HEK293 (cell line): ENCODE results near the gene LENEP.
A peak's percentile ranks its signal among the peaks of the same experiment; 100 is the strongest.

ENCODE experiments used
- CTCF ChIA-PET: fragments of 350-600 bp; formaldehyde crosslinking; extraction: SDS; loops from one replicate; lab custom pipeline; 2021; ENCODE audit warnings: antibody characterized with exemption; lab: Yijun Ruan, JAX
- POLR2A ChIA-PET: fragments of 300-600 bp; formaldehyde crosslinking; extraction: SDS; loops from one replicate; lab custom pipeline; 2020; ENCODE audit warnings: antibody characterized with exemption, inconsistent platforms; lab: Yijun Ruan, JAX
- H3K27ac ChIP-seq: fragments of 200-500 bp; sonication (Bioruptor generic); 2 replicates; pipeline ENCODE4 v1.5.1; 2014; ENCODE audit warnings: low read depth, low read length, control low read depth, inconsistent platforms; ENCODE audit errors: extremely low read depth
- H3K36me3 ChIP-seq, 2 experiments: fragments of 200-500 bp in 1 of 2; sonication (Bioruptor generic) in 1 of 2; 1 replicate in 1 of 2; 2 replicates in 1 of 2; pipeline ENCODE4 v1.5.1; 2014 to 2017; ENCODE audit warnings: inconsistent platforms in 2 of 2, low read length in 2 of 2; ENCODE audit not compliant: control insufficient read depth in 2 of 2, insufficient read depth in 1 of 2
- H3K4me1 ChIP-seq: fragments of 200-500 bp; sonication (Bioruptor generic); 2 replicates; pipeline ENCODE4 v1.5.1; 2014; ENCODE audit warnings: mild to moderate bottlenecking, low read length, inconsistent platforms; ENCODE audit not compliant: control insufficient read depth, insufficient read depth
- H3K4me3 ChIP-seq: 2 replicates; pipeline ENCODE4 v1.5.1; 2011; ENCODE audit warnings: low read depth, mild to moderate bottlenecking, control low read depth, low read length, moderate library complexity
- H3K9me3 ChIP-seq: fragments of 200-500 bp; sonication (Bioruptor generic); 2 replicates; pipeline ENCODE4 v1.5.1; 2014; ENCODE audit warnings: low read depth, low read length, inconsistent platforms; ENCODE audit not compliant: control insufficient read depth, insufficient read depth
- GLIS1 ChIP-seq: fragments of 450-650 bp; formaldehyde crosslinking; IDR thresholded peaks from 2 replicates; pipeline ENCODE4 v1.5.1; 2016; ENCODE audit warnings: missing biosample characterization, missing genetic modification characterization
- GLIS2 ChIP-seq: fragments of 450-650 bp; formaldehyde crosslinking; IDR thresholded peaks from 2 replicates; pipeline ENCODE4 v1.5.1; 2016; ENCODE audit warnings: missing biosample characterization, missing genetic modification characterization
- KLF10 ChIP-seq: fragments of 450-650 bp; IDR thresholded peaks from 2 replicates; pipeline ENCODE4 v1.5.1; 2018; ENCODE audit warnings: missing biosample characterization, mild to moderate bottlenecking, missing genetic modification characterization
- KLF8 ChIP-seq: fragments of 450-650 bp; formaldehyde crosslinking; IDR thresholded peaks from 2 replicates; pipeline ENCODE4 v1.5.1; 2016; ENCODE audit warnings: missing biosample characterization, missing genetic modification characterization
- SP3 ChIP-seq: fragments of 450-650 bp; formaldehyde crosslinking; IDR thresholded peaks from 2 replicates; pipeline ENCODE4 v1.5.1; 2016; ENCODE audit warnings: missing biosample characterization, missing genetic modification characterization
- TCF7L2 ChIP-seq: IDR thresholded peaks from 2 replicates; pipeline ENCODE4 v1.6.1; 2011; ENCODE audit warnings: low read depth, mild to moderate bottlenecking, inconsistent platforms, low read length, moderate library complexity, borderline replicate concordance
- WT1 ChIP-seq: fragments of 450-650 bp; formaldehyde crosslinking; IDR thresholded peaks from 2 replicates; pipeline ENCODE4 v1.5.1; 2016; ENCODE audit warnings: missing biosample characterization, missing genetic modification characterization
- ZBTB8A ChIP-seq: fragments of 450-650 bp; formaldehyde crosslinking; IDR thresholded peaks from 2 replicates; pipeline ENCODE4 v1.5.1; 2016; ENCODE audit warnings: missing biosample characterization, missing genetic modification characterization
- ZIC2 ChIP-seq: fragments of 450-650 bp; formaldehyde crosslinking; IDR thresholded peaks from 2 replicates; pipeline ENCODE4 v1.5.1; 2016; ENCODE audit warnings: missing biosample characterization, missing genetic modification characterization
- ZNF2 ChIP-seq: fragments of 450-650 bp; formaldehyde crosslinking; IDR thresholded peaks from 2 replicates; pipeline ENCODE4 v1.5.1; 2016; ENCODE audit warnings: missing biosample characterization, missing genetic modification characterization
- ZNF214 ChIP-seq: fragments of 450-650 bp; formaldehyde crosslinking; IDR thresholded peaks from 2 replicates; pipeline ENCODE4 v1.5.1; 2017; ENCODE audit warnings: missing biosample characterization, mild to moderate bottlenecking, missing genetic modification characterization, borderline replicate concordance
- ZNF394 ChIP-seq: fragments of 450-650 bp; formaldehyde crosslinking; IDR thresholded peaks from 2 replicates; pipeline ENCODE4 v1.5.1; 2016; ENCODE audit warnings: missing biosample characterization, missing genetic modification characterization, mild to moderate bottlenecking, moderate library complexity, borderline replicate concordance
- ZNF501 ChIP-seq: fragments of 450-650 bp; formaldehyde crosslinking; IDR thresholded peaks from 2 replicates; pipeline ENCODE4 v1.5.1; 2016; ENCODE audit warnings: missing biosample characterization, missing genetic modification characterization
- ZNF530 ChIP-seq: fragments of 450-650 bp; formaldehyde crosslinking; IDR thresholded peaks from 2 replicates; pipeline ENCODE4 v1.5.1; 2016; ENCODE audit warnings: low read depth, missing biosample characterization, missing genetic modification characterization
- ZNF561 ChIP-seq: fragments of 450-650 bp; IDR thresholded peaks from 2 replicates; pipeline ENCODE4 v1.5.1; 2018; ENCODE audit warnings: missing biosample characterization, missing genetic modification characterization, borderline replicate concordance
- ZNF571 ChIP-seq: fragments of 450-650 bp; formaldehyde crosslinking; IDR thresholded peaks from 2 replicates; pipeline ENCODE4 v1.5.0; 2017; ENCODE audit warnings: missing biosample characterization, missing genetic modification characterization
- ZSCAN30 ChIP-seq: fragments of 450-650 bp; IDR thresholded peaks from 2 replicates; pipeline ENCODE4 v1.5.1; 2018; ENCODE audit warnings: missing biosample characterization, mild to moderate bottlenecking, missing genetic modification characterization, moderate library complexity
- TF ChIP-seq, protein P1 (sequence below): fragments of 450-650 bp; formaldehyde crosslinking; IDR thresholded peaks from 2 replicates; pipeline ENCODE4 v1.5.1; 2016; ENCODE audit warnings: missing biosample characterization, missing genetic modification characterization
- TF ChIP-seq, protein P2 (sequence below): fragments of 450-650 bp; formaldehyde crosslinking; IDR thresholded peaks from 2 replicates; pipeline ENCODE4 v1.5.1; 2016; ENCODE audit warnings: missing biosample characterization, missing genetic modification characterization, borderline replicate concordance
- TF ChIP-seq, protein P3 (sequence below): fragments of 450-650 bp; formaldehyde crosslinking; IDR thresholded peaks from 2 replicates; pipeline ENCODE4 v1.5.1; 2016; ENCODE audit warnings: missing biosample characterization, missing genetic modification characterization, borderline replicate concordance
- TF ChIP-seq, protein P4 (sequence below): fragments of 450-650 bp; formaldehyde crosslinking; IDR thresholded peaks from 2 replicates; pipeline ENCODE4 v1.5.1; 2016; ENCODE audit warnings: missing biosample characterization, missing genetic modification characterization

Gene LENEP

DNA sequence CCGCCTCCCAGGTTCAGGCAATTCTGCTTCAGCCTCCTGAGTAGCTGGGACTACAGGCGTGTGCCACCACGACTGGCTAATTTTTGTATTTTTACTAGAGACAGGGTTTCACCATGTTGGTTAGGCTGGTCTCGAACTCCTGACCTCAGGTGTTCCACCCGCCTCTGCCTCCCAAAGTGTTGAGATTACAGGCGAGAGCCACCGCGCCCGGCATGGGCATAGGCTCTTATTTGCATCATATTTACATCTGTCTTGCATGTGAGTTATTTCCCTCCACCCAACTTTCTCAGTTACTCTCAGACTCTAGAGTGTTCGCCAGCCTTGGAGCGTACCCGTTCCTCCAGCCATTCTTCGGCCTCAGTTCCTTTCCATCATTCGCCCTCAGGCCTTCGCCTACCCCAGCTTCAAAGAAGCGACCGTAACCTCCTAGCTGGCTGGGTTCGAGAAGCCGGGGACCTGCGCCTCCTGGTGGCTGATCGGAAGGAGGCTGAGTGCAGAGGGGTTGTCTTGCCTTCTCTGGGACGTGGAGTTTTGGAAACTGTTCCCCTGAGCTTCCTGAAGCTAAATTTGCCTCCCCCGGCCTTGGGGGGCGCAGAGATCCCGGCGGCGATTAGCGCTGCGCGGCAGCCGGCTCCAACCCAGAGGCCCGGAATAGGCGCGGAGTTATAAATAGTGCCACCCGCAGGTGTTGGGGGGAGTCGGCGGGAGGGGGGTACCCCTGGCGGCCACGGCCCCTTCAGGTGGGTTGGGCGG lies 5.6 kb downstream of the LENEP start (continued):
- peak; percentile 45; the same call in 1 of the 2 replicates for TF ChIP-seq ZNF394 (tag by site-specific recombination)
- TF ChIP-seq ZIC2 (tag by site-specific recombination) = 0 out of 2 replicates have a peak, but pooled peaks have one; percentile 15
- peak; percentile 65; the same call in 1 of the 2 replicates for TF ChIP-seq ZNF501 (tag by site-specific recombination)
- peak; percentile 36 for TF ChIP-seq KLF8 (tag by site-specific recombination)
- no peak for TF ChIP-seq ZNF214 (tag by site-specific recombination)
- TF ChIP-seq ZBTB8A (tag by site-specific recombination) = peak; percentile 45
- TF ChIP-seq ZNF571 = no peak
- peak; percentile 63 for TF ChIP-seq GLIS2 (tag by site-specific recombination)
- peak; percentile 41; the same call in 1 of the 2 replicates for TF ChIP-seq ZNF561 (tag by site-specific recombination)
- TF ChIP-seq ZNF2 = 0 out of 2 replicates have a peak, but pooled peaks have one; percentile 47
- peak; percentile 80; the same call in 1 of the 2 replicates for TF ChIP-seq TCF7L2
- peak; percentile 51 for TF ChIP-seq GLIS1 (tag by site-specific recombination)
- no peak for TF ChIP-seq ZNF530 (tag by site-specific recombination)
- TF ChIP-seq, protein P1, sequence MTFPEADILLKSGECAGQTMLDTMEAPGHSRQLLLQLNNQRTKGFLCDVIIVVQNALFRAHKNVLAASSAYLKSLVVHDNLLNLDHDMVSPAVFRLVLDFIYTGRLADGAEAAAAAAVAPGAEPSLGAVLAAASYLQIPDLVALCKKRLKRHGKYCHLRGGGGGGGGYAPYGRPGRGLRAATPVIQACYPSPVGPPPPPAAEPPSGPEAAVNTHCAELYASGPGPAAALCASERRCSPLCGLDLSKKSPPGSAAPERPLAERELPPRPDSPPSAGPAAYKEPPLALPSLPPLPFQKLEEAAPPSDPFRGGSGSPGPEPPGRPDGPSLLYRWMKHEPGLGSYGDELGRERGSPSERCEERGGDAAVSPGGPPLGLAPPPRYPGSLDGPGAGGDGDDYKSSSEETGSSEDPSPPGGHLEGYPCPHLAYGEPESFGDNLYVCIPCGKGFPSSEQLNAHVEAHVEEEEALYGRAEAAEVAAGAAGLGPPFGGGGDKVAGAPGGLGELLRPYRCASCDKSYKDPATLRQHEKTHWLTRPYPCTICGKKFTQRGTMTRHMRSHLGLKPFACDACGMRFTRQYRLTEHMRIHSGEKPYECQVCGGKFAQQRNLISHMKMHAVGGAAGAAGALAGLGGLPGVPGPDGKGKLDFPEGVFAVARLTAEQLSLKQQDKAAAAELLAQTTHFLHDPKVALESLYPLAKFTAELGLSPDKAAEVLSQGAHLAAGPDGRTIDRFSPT (tag by site-specific recombination) = no peak; the same call in 1 of the 2 replicates
- TF ChIP-seq ZSCAN30 (tag by site-specific recombination) = 0 out of 2 replicates have a peak, but pooled peaks have one; percentile 29
- TF ChIP-seq SP3 = 0 out of 2 replicates have a peak, but pooled peaks have one; percentile 16

DNA sequence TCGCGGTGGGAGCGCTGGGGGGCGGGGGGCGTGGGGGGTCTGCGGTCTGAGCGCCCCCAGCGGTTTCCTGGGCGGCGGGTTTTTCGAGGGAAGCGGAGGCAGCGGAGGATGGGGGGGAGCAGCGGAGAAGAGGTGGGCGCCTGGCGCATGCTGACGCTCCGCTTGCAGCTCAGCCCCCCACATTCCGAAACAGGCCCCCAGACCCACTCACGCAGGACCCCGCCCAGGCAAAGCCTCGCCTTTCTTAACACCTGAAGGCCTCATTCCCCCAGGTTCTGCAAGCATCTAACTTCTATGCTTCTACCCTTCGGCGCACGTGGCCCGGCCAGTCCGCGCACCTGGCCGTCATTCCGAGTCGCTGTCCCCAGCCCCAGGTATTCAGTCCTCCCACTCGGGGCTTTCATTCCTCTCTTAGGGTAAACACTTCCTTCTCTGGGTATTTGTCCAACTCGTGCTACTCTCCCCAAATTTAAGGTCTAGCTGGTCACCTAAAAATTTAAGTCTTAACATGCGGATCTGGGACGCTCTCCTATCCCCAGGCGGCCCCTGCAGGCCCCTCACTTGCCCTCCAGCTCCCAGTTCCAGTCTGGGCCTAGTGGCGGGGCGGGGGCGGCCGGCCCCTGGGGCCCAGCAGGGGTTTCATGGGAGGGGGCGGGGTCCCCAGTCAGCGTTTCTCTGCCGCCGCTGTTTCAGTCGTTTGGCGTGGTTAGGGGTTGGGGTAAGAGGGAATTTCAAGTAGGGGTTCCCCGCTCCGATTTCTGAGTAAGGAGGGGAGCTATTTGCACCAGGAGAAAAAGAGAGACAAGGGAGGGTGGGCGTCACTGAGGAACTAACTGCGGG lies 6.4 kb downstream of the LENEP start:
- Histone ChIP-seq H3K4me1 (peaks cover 13% of the 10 kb centered on the region), H3K36me3 (no peaks in the 10 kb centered on the region), H3K9me3 (no peaks in the 10 kb centered on the region), H3K4me3 (peak overlapping the region; percentile 11; the same call in 1 of the 2 replicates), H3K27ac (peak overlapping the region; percentile 77)
- POLR2A ChIA-PET = interaction anchor here (0.7 to 1.8 kb wide), 7 partner anchors 12 to 79 kb away, joined by 3 to 8 read pairs (median 3); partner anchors contain the start of genes ADAM15, EFNA3, FLAD1 and PBXIP1
- CTCF ChIA-PET = interaction anchor here (0.6 to 8.9 kb wide), 26 partner anchors 8 to 1323 kb away, joined by 3 to 55 read pairs (median 4); partner anchors contain the start of genes FLAD1, PBXIP1, PYGO2 and SHC1
- TF ChIP-seq, protein P2, sequence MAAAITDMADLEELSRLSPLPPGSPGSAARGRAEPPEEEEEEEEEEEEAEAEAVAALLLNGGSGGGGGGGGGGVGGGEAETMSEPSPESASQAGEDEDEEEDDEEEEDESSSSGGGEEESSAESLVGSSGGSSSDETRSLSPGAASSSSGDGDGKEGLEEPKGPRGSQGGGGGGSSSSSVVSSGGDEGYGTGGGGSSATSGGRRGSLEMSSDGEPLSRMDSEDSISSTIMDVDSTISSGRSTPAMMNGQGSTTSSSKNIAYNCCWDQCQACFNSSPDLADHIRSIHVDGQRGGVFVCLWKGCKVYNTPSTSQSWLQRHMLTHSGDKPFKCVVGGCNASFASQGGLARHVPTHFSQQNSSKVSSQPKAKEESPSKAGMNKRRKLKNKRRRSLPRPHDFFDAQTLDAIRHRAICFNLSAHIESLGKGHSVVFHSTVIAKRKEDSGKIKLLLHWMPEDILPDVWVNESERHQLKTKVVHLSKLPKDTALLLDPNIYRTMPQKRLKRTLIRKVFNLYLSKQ = no peak
- TF ChIP-seq WT1 (tag by site-specific recombination) = 0 out of 2 replicates have a peak, but pooled peaks have one; percentile 24
- TF ChIP-seq KLF10 = no peak
- TF ChIP-seq, protein P3, sequence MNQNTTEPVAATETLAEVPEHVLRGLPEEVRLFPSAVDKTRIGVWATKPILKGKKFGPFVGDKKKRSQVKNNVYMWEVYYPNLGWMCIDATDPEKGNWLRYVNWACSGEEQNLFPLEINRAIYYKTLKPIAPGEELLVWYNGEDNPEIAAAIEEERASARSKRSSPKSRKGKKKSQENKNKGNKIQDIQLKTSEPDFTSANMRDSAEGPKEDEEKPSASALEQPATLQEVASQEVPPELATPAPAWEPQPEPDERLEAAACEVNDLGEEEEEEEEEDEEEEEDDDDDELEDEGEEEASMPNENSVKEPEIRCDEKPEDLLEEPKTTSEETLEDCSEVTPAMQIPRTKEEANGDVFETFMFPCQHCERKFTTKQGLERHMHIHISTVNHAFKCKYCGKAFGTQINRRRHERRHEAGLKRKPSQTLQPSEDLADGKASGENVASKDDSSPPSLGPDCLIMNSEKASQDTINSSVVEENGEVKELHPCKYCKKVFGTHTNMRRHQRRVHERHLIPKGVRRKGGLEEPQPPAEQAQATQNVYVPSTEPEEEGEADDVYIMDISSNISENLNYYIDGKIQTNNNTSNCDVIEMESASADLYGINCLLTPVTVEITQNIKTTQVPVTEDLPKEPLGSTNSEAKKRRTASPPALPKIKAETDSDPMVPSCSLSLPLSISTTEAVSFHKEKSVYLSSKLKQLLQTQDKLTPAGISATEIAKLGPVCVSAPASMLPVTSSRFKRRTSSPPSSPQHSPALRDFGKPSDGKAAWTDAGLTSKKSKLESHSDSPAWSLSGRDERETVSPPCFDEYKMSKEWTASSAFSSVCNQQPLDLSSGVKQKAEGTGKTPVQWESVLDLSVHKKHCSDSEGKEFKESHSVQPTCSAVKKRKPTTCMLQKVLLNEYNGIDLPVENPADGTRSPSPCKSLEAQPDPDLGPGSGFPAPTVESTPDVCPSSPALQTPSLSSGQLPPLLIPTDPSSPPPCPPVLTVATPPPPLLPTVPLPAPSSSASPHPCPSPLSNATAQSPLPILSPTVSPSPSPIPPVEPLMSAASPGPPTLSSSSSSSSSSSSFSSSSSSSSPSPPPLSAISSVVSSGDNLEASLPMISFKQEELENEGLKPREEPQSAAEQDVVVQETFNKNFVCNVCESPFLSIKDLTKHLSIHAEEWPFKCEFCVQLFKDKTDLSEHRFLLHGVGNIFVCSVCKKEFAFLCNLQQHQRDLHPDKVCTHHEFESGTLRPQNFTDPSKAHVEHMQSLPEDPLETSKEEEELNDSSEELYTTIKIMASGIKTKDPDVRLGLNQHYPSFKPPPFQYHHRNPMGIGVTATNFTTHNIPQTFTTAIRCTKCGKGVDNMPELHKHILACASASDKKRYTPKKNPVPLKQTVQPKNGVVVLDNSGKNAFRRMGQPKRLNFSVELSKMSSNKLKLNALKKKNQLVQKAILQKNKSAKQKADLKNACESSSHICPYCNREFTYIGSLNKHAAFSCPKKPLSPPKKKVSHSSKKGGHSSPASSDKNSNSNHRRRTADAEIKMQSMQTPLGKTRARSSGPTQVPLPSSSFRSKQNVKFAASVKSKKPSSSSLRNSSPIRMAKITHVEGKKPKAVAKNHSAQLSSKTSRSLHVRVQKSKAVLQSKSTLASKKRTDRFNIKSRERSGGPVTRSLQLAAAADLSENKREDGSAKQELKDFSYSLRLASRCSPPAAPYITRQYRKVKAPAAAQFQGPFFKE (tag by site-specific recombination) = no peak
- TF ChIP-seq, protein P4, sequence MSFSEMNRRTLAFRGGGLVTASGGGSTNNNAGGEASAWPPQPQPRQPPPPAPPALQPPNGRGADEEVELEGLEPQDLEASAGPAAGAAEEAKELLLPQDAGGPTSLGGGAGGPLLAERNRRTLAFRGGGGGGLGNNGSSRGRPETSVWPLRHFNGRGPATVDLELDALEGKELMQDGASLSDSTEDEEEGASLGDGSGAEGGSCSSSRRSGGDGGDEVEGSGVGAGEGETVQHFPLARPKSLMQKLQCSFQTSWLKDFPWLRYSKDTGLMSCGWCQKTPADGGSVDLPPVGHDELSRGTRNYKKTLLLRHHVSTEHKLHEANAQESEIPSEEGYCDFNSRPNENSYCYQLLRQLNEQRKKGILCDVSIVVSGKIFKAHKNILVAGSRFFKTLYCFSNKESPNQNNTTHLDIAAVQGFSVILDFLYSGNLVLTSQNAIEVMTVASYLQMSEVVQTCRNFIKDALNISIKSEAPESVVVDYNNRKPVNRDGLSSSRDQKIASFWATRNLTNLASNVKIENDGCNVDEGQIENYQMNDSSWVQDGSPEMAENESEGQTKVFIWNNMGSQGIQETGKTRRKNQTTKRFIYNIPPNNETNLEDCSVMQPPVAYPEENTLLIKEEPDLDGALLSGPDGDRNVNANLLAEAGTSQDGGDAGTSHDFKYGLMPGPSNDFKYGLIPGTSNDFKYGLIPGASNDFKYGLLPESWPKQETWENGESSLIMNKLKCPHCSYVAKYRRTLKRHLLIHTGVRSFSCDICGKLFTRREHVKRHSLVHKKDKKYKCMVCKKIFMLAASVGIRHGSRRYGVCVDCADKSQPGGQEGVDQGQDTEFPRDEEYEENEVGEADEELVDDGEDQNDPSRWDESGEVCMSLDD = 0 out of 2 replicates have a peak, but pooled peaks have one; percentile 19
